Epithelial cell of proximal tubule (primary cell): ENCODE data around the gene ZSWIM3. TPM values are rescaled to one million over a fixed set of nuclear protein-coding genes. Genes with fewer than 3 reads are reported as not detected.
"Not testable (repeated sequence)": the region's sequence is repeated elsewhere in the genome, so short reads cannot be mapped to it uniquely, and the experiment has no call there.

Experiments used
- DNase-seq: peaks from one replicate; pipeline ENCODE4 v3.0.0-alpha.2; 2011; ENCODE audit warnings: low read depth
- H3K4me3 ChIP-seq: 2 replicates; pipeline ENCODE4 v1.5.1; 2011; ENCODE audit warnings: low read depth, mild to moderate bottlenecking, low read length
- total RNA-seq: library from RNA; depleted of rRNA; stranded (reverse); fragments of >200 nt; gene quantifications from 2 replicates; pipeline ENCODE4 v1.2.3, GENCODE V29; 2015
- TF ChIP-seq, protein P1 (sequence below): conservative IDR thresholded peaks from 2 replicates; pipeline ENCODE4 v1.5.1; 2012; ENCODE audit warnings: low read depth, mild to moderate bottlenecking, low read length

The ZSWIM3 gene
- total RNA-seq, 1 donor from 2014 or later, result 1.2 TPM

GRCh38 chr20:45897289-45897688 is 39.9 kb downstream of the ZSWIM3 start:
- DNase-seq, result no peak
- TF ChIP-seq, protein P1, sequence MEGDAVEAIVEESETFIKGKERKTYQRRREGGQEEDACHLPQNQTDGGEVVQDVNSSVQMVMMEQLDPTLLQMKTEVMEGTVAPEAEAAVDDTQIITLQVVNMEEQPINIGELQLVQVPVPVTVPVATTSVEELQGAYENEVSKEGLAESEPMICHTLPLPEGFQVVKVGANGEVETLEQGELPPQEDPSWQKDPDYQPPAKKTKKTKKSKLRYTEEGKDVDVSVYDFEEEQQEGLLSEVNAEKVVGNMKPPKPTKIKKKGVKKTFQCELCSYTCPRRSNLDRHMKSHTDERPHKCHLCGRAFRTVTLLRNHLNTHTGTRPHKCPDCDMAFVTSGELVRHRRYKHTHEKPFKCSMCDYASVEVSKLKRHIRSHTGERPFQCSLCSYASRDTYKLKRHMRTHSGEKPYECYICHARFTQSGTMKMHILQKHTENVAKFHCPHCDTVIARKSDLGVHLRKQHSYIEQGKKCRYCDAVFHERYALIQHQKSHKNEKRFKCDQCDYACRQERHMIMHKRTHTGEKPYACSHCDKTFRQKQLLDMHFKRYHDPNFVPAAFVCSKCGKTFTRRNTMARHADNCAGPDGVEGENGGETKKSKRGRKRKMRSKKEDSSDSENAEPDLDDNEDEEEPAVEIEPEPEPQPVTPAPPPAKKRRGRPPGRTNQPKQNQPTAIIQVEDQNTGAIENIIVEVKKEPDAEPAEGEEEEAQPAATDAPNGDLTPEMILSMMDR, result no peak
- H3K4me3 ChIP-seq, result no peak overlapping the region

- no peak for DNase-seq
- TF ChIP-seq, protein P1, result no peak
- H3K4me3 ChIP-seq, result no peak overlapping the region
These were observed 40.3 kb downstream of the ZSWIM3 start for GRCh38 chr20:45897692-45898091.

- TF ChIP-seq, protein P1, result no peak
- DNase-seq, result no peak
- no peak overlapping the region for H3K4me3 ChIP-seq
These were observed 40.9 kb downstream of the ZSWIM3 start for GRCh38 chr20:45898285-45898684.

- TF ChIP-seq, protein P1, result no peak
- no peak overlapping the region for H3K4me3 ChIP-seq
- DNase-seq, result no peak
These were observed 41.8 kb downstream of the ZSWIM3 start for GRCh38 chr20:45899046-45899835.

DNA sequence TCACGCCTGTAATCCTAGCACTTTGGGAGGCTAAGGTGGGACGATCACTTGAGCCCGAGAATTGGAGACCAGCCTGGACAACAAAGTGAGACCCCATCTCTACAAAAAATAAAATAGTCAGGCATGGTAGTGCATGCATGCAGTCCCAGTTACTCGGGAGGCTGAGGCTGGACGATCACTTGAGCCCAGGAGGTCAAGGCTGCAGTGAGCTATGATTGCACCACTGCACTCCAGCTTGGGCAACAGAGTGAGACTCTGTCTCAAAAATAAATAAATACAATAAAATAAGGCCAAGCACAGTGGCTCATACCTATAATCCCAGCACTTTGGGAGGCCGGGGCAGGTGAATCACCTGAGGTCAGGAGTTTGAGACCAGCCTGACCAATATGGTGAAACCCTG is 43.9 kb downstream of the ZSWIM3 start:
- DNase-seq, result not testable (repeated sequence)

DNA sequence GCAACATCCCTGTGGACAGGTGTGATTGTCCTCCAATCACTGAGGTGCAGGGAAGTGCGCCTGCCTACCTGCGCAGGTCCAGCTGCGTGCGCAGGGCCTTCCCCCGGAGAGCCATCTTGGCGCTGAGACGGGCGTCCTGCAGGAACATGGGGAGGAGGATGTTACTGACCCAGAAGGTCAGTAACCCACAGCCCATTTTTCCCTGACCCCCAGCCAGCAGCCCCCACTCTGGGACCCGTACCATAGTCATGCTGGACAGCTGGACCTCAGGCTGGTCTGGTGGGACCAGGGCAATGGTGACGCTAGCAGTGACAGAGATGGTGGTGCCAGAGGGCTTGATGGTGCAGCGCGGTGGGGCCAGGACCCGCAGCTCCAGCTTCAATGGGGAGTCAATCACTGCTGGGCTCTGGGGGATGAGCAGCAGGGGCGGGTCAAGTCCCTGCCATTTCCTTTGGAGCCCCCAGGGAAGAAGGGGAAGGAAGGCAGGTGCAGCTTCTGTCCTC is 44.8 kb downstream of the ZSWIM3 start:
- H3K4me3 ChIP-seq, result no peak overlapping the region
- DNase-seq, result no peak
- TF ChIP-seq, protein P1, result no peak

More for the DNA sequence above, 43.9 kb downstream of the ZSWIM3 start:
- H3K4me3 ChIP-seq, result not testable (repeated sequence)

- no peak overlapping the region for H3K4me3 ChIP-seq
- TF ChIP-seq, protein P1, result no peak
- no peak for DNase-seq
These were observed 47.4 kb downstream of the ZSWIM3 start for GRCh38 chr20:45904583-45905504.
